Progenitor cell of endocrine pancreas (in vitro differentiated cells): ENCODE results near the gene ARHGAP15. TPM values are rescaled to one million over a fixed set of nuclear protein-coding genes. Genes with fewer than 3 reads are reported as not detected.

ENCODE experiments used
- DNase-seq: peaks from one replicate; pipeline ENCODE4 v3.0.0; 2021; ENCODE audit warnings: low spot score; ENCODE audit not compliant: unreplicated experiment
- H3K27ac Mint-ChIP-seq: 2 replicates; pipeline ENCODE4 v1.8.0; 2021; ENCODE audit warnings: mild to moderate bottlenecking, moderate library complexity, mixed read lengths
- H3K27me3 Mint-ChIP-seq: 2 replicates; pipeline ENCODE4 v1.8.0; 2021; ENCODE audit warnings: mixed read lengths
- H3K36me3 Mint-ChIP-seq: 2 replicates; pipeline ENCODE4 v1.8.0; 2022; ENCODE audit warnings: mixed read lengths; ENCODE audit not compliant: insufficient read depth
- H3K4me1 Mint-ChIP-seq: 2 replicates; pipeline ENCODE4 v1.8.0; 2021; ENCODE audit warnings: low read depth, mixed read lengths
- H3K4me3 Mint-ChIP-seq: 2 replicates; pipeline ENCODE4 v1.8.0; 2021; ENCODE audit warnings: low read depth, mild to moderate bottlenecking, moderate library complexity, mixed read lengths
- H3K9me3 Mint-ChIP-seq: 2 replicates; pipeline ENCODE4 v1.8.0; 2021; ENCODE audit warnings: low read depth, mixed read lengths
- CTCF ChIP-seq: fragments of 200-600 bp; sonication (generic); IDR thresholded peaks from one replicate; pipeline ENCODE4 v1.5.0; 2021; ENCODE audit warnings: antibody characterized with exemption, mild to moderate bottlenecking; ENCODE audit not compliant: unreplicated experiment
- total RNA-seq: library from RNA; stranded (reverse); gene quantifications from 2 replicates; pipeline ENCODE4 v1.2.1, GENCODE V29; 2021

The ARHGAP15 gene
- total RNA-seq, 1 donor from 2014 or later = not detected

GRCh38 chr2:143169105-143169504 is 39.9 kb downstream of the ARHGAP15 start:
- no peak for TF ChIP-seq CTCF
- Mint-ChIP-seq H3K9me3 (no peaks in the 10 kb centered on the region), H3K27ac (no peak overlapping the region), H3K36me3 (no peaks in the 10 kb centered on the region), H3K4me3 (no peak overlapping the region), H3K27me3 (no peaks in the 10 kb centered on the region), H3K4me1 (peaks cover 5% of the 10 kb centered on the region)
- DNase-seq = no peak

GRCh38 chr2:143171817-143172216 is 42.6 kb downstream of the ARHGAP15 start:
- peak; percentile 44 for TF ChIP-seq CTCF
- no peaks in the 10 kb centered on the region for H3K4me1 Mint-ChIP-seq
- H3K9me3 Mint-ChIP-seq = no peaks in the 10 kb centered on the region

GRCh38 chr2:143175438-143175837 is 46.2 kb downstream of the ARHGAP15 start:
- no peak overlapping the region for H3K4me3 Mint-ChIP-seq
- no peaks in the 10 kb centered on the region for H3K27me3 Mint-ChIP-seq
- no peaks in the 10 kb centered on the region for H3K4me1 Mint-ChIP-seq
- H3K27ac Mint-ChIP-seq = no peak overlapping the region
- peaks cover 3% of the 10 kb centered on the region for H3K36me3 Mint-ChIP-seq
- H3K9me3 Mint-ChIP-seq = peaks cover 4% of the 10 kb centered on the region
- DNase-seq = no peak
- no peak for TF ChIP-seq CTCF

More at GRCh38 chr2:143171817-143172216, 42.6 kb downstream of the ARHGAP15 start:
- Mint-ChIP-seq H3K36me3 (no peaks in the 10 kb centered on the region), H3K27me3 (no peaks in the 10 kb centered on the region), H3K4me3 (no peak overlapping the region), H3K27ac (no peak overlapping the region)
- no peak for DNase-seq

- H3K9me3 Mint-ChIP-seq = peaks cover 6% of the 10 kb centered on the region
- H3K4me3 Mint-ChIP-seq = no peak overlapping the region
- peaks cover 3% of the 10 kb centered on the region for H3K36me3 Mint-ChIP-seq
- no peaks in the 10 kb centered on the region for H3K4me1 Mint-ChIP-seq
- no peaks in the 10 kb centered on the region for H3K27me3 Mint-ChIP-seq
- DNase-seq = no peak
- no peak overlapping the region for H3K27ac Mint-ChIP-seq
- no peak for TF ChIP-seq CTCF
These were observed 47.4 kb downstream of the ARHGAP15 start for GRCh38 chr2:143176606-143177005.

- peaks cover 8% of the 10 kb centered on the region for H3K9me3 Mint-ChIP-seq
- no peak overlapping the region for H3K4me3 Mint-ChIP-seq
- no peaks in the 10 kb centered on the region for H3K4me1 Mint-ChIP-seq
- H3K36me3 Mint-ChIP-seq = peaks cover 3% of the 10 kb centered on the region
- no peak overlapping the region for H3K27ac Mint-ChIP-seq
- no peak for TF ChIP-seq CTCF
- DNase-seq = no peak
- no peaks in the 10 kb centered on the region for H3K27me3 Mint-ChIP-seq
These were observed 48.0 kb downstream of the ARHGAP15 start for GRCh38 chr2:143177096-143177786.
